H1 (cell line): ENCODE results near the gene CCNL2. TPM values are rescaled to one million over a fixed set of nuclear protein-coding genes. Genes with fewer than 3 reads are reported as not detected.

ENCODE experiments used
- CTCF ChIA-PET: fragments of 300-600 bp; sonication (Branson Sonifier 250); formaldehyde crosslinking; loops from one replicate; lab custom pipeline; 2021; ENCODE audit not compliant: partially characterized antibody; lab: Charles Lee
- POLR2A ChIA-PET: fragments of 300-600 bp; sonication (Branson Sonifier 250); formaldehyde crosslinking; loops from one replicate; lab custom pipeline; 2021; ENCODE audit warnings: inconsistent platforms; ENCODE audit not compliant: partially characterized antibody; lab: Charles Lee
- DNase-seq, 2 experiments: peaks; one replicate each; pipeline versions ENCODE4 v3.0.0 to v3.0.0-alpha.2; 2010 to 2022; ENCODE audit warnings: low spot score in 2 of 2, low read depth in 1 of 2, mixed read lengths in 1 of 2
- FAIRE-seq: peaks from 2 replicates; lab custom pipeline; 2011; peaks lifted over from hg19 to GRCh38; lab: Jason Lieb, UNC
- H2AFZ ChIP-seq: 2 replicates; pipeline ENCODE4 v1.8.1; 2012; ENCODE audit warnings: low read length, inconsistent platforms
- H2AK5ac ChIP-seq: 2 replicates; pipeline ENCODE4 v1.6.1; 2013; ENCODE audit warnings: low read depth, low read length
- H2BK120ac ChIP-seq: replicated peaks from 2 replicates; pipeline ENCODE3; 2013; ENCODE audit warnings: low read depth, low read length, inconsistent platforms
- H2BK12ac ChIP-seq: 2 replicates; pipeline ENCODE4 v1.6.1; 2013; ENCODE audit warnings: low read depth, low read length
- H2BK15ac ChIP-seq: 2 replicates; pipeline ENCODE4 v1.6.1; 2013; ENCODE audit warnings: low read length
- H2BK20ac ChIP-seq: 2 replicates; pipeline ENCODE4 v1.6.1; 2013; ENCODE audit warnings: low read length
- H2BK5ac ChIP-seq: 2 replicates; pipeline ENCODE4 v1.6.1; 2013; ENCODE audit warnings: low read depth, low read length
- H3K14ac ChIP-seq: 2 replicates; pipeline ENCODE4 v1.6.1; 2013; ENCODE audit warnings: inconsistent platforms; ENCODE audit not compliant: insufficient read length
- H3K18ac ChIP-seq: 2 replicates; pipeline ENCODE4 v1.6.1; 2013; ENCODE audit warnings: low read length; ENCODE audit errors: extremely low read depth
- H3K23ac ChIP-seq: 2 replicates; pipeline ENCODE4 v1.6.1; 2013; ENCODE audit warnings: inconsistent platforms; ENCODE audit not compliant: insufficient read length
- H3K23me2 ChIP-seq: 2 replicates; pipeline ENCODE4 v1.6.1; 2013; ENCODE audit warnings: low read depth, low read length
- H3K27ac ChIP-seq: 2 replicates; pipeline ENCODE4 v1.6.1; 2011; ENCODE audit warnings: low read depth, low read length, inconsistent platforms
- H3K27me3 ChIP-seq, 4 experiments: replicated peaks in 1 of 4; 1 replicate in 1 of 4; 2 replicates in 3 of 4; pipeline versions ENCODE4 v1.6.1 to v1.8.1; 2011 to 2013; ENCODE audit warnings: low read length in 3 of 4, mild to moderate bottlenecking in 3 of 4, inconsistent platforms in 2 of 4, mixed read lengths in 2 of 4, moderate library complexity in 1 of 4; ENCODE audit not compliant: control insufficient read depth in 3 of 4, insufficient read depth in 3 of 4; ENCODE audit errors: extremely low read depth in 1 of 4
- H3K36me3 ChIP-seq, 4 experiments: 2 replicates each; pipeline versions ENCODE4 v1.6.1 to v1.8.1; 2011 to 2013; ENCODE audit warnings: mild to moderate bottlenecking in 4 of 4, low read length in 3 of 4, moderate library complexity in 2 of 4, control low read depth in 1 of 4, inconsistent platforms in 1 of 4; ENCODE audit not compliant: insufficient read depth in 4 of 4, control insufficient read depth in 2 of 4
- H3K4ac ChIP-seq: replicated peaks from 2 replicates; pipeline ENCODE3; 2013; ENCODE audit warnings: low read length, low read depth, mixed read lengths, inconsistent platforms; ENCODE audit not compliant: insufficient read length
- H3K4me1 ChIP-seq, 4 experiments: replicated peaks in 1 of 4; 1 replicate in 1 of 4; 2 replicates in 3 of 4; pipeline versions ENCODE4 v1.6.1 to v1.8.1; 2011 to 2013; ENCODE audit warnings: low read length in 3 of 4, inconsistent platforms in 2 of 4, mixed read lengths in 1 of 4; ENCODE audit not compliant: insufficient read depth in 4 of 4, control insufficient read depth in 3 of 4
- H3K4me2 ChIP-seq, 2 experiments: 2 replicates each; pipeline versions ENCODE4 v1.6.1 to v1.8.1; 2011 to 2013; ENCODE audit warnings: low read depth in 2 of 2, low read length in 2 of 2, control low read depth in 1 of 2, inconsistent platforms in 1 of 2, mild to moderate bottlenecking in 1 of 2; ENCODE audit not compliant: insufficient read depth in 1 of 2
- H3K4me3 ChIP-seq, 4 experiments: fragments of 200-600, 300-600 bp in 1 of 4; sonication (generic), shearing (Covaris generic), sonication (Bioruptor Twin) in 1 of 4; 2 replicates each; pipeline versions ENCODE4 v1.5.1 to v1.8.1; 2011 to 2016; ENCODE audit warnings: low read length in 4 of 4, low read depth in 3 of 4, control low read depth in 2 of 4, inconsistent platforms in 2 of 4, mild to moderate bottlenecking in 2 of 4, mixed read lengths in 1 of 4, moderate library complexity in 1 of 4; ENCODE audit not compliant: insufficient read depth in 2 of 4; ENCODE audit errors: extremely low read depth in 1 of 4
- H3K56ac ChIP-seq: replicated peaks from 2 replicates; pipeline ENCODE3; 2013; ENCODE audit warnings: low read depth, mild to moderate bottlenecking, mixed read lengths, low read length, inconsistent platforms; ENCODE audit not compliant: insufficient read length
- H3K79me1 ChIP-seq: 2 replicates; pipeline ENCODE4 v1.6.1; 2013; ENCODE audit warnings: low read depth, low read length, control low read depth
- H3K79me2 ChIP-seq, 2 experiments: 2 replicates each; pipeline versions ENCODE4 v1.6.1 to v1.8.1; 2012 to 2013; ENCODE audit warnings: low read length in 2 of 2, mild to moderate bottlenecking in 2 of 2, inconsistent platforms in 1 of 2; ENCODE audit not compliant: insufficient read depth in 2 of 2, control insufficient read depth in 1 of 2
- H3K9ac ChIP-seq, 4 experiments: replicated peaks in 1 of 4; 1 replicate in 1 of 4; 2 replicates in 3 of 4; pipeline versions ENCODE4 v1.6.1 to v1.8.1; 2011 to 2013; ENCODE audit warnings: low read depth in 3 of 4, low read length in 3 of 4, control low read depth in 2 of 4, mild to moderate bottlenecking in 2 of 4, moderate library complexity in 2 of 4, inconsistent platforms in 1 of 4; ENCODE audit errors: extremely low read depth in 1 of 4
- H3K9me3 ChIP-seq, 2 experiments: 2 replicates each; pipeline versions ENCODE4 v1.6.1 to v1.8.1; 2012 to 2013; ENCODE audit warnings: mild to moderate bottlenecking in 2 of 2, moderate library complexity in 2 of 2, control low read depth in 1 of 2, inconsistent platforms in 1 of 2, low read depth in 1 of 2, low read length in 1 of 2, mixed read lengths in 1 of 2; ENCODE audit not compliant: insufficient read depth in 2 of 2
- H4K20me1 ChIP-seq, 2 experiments: replicated peaks in 1 of 2; 2 replicates each; pipeline versions ENCODE3 to v1.8.1; 2011 to 2013; ENCODE audit warnings: inconsistent platforms in 2 of 2, low read length in 2 of 2, mild to moderate bottlenecking in 1 of 2; ENCODE audit not compliant: insufficient read depth in 2 of 2, control insufficient read depth in 1 of 2
- H4K5ac ChIP-seq: 2 replicates; pipeline ENCODE4 v1.6.1; 2013; ENCODE audit warnings: low read length, low read depth, mixed read lengths, inconsistent platforms; ENCODE audit not compliant: insufficient read length
- H4K8ac ChIP-seq: 2 replicates; pipeline ENCODE4 v1.8.0; 2013; ENCODE audit warnings: mild to moderate bottlenecking, moderate library complexity, low read length, inconsistent platforms; ENCODE audit not compliant: insufficient read depth; ENCODE audit errors: extremely low read depth
- H4K91ac ChIP-seq: replicated peaks from 2 replicates; pipeline ENCODE3; 2013; ENCODE audit warnings: low read length, mixed read lengths, inconsistent platforms; ENCODE audit not compliant: insufficient read length
- CREB1 ChIP-seq: IDR thresholded peaks from 2 replicates; pipeline ENCODE4 v1.6.1; 2012; ENCODE audit warnings: inconsistent platforms
- EP300 ChIP-seq, 2 experiments: IDR thresholded peaks; 1 replicate in 1 of 2; 2 replicates in 1 of 2; pipeline ENCODE4 v1.6.1; 2011 to 2012; ENCODE audit warnings: low read depth in 2 of 2, low read length in 2 of 2, mild to moderate bottlenecking in 2 of 2, borderline replicate concordance in 1 of 2, inconsistent platforms in 1 of 2, moderate library complexity in 1 of 2
- GABPA ChIP-seq: IDR thresholded peaks from 2 replicates; pipeline ENCODE4 v1.6.1; 2011; ENCODE audit warnings: mild to moderate bottlenecking, low read length, moderate library complexity, borderline replicate concordance; ENCODE audit not compliant: insufficient read depth
- POU5F1 ChIP-seq: IDR thresholded peaks from 2 replicates; pipeline ENCODE4 v1.6.1; 2011; ENCODE audit warnings: low read depth, mild to moderate bottlenecking, low read length, moderate library complexity
- SAP30 ChIP-seq: fragments of 300-600 bp; sonication (generic); IDR thresholded peaks from 2 replicates; pipeline ENCODE4 v1.7.1; 2012; ENCODE audit warnings: low read length, moderate library complexity, mild to moderate bottlenecking, inconsistent platforms; ENCODE audit not compliant: insufficient read depth, insufficient replicate concordance
- SP1 ChIP-seq: IDR thresholded peaks from 2 replicates; pipeline ENCODE4 v1.6.1; 2011; ENCODE audit warnings: low read depth, low read length
- TBP ChIP-seq: IDR thresholded peaks from 2 replicates; pipeline ENCODE4 v1.6.1; 2011; ENCODE audit warnings: low read depth, low read length, improper control_type of control experiment
- WGBS, 2 experiments: shearing (Covaris generic) in 1 of 2; methylation state at CpG; one replicate each; pipeline versions ENCODE4 v1.1.6 to v1.1.7; 2013 to 2015; ENCODE audit warnings: low lambda C conversion rate in 2 of 2, mixed read lengths in 2 of 2, inconsistent platforms in 1 of 2, low coverage in 1 of 2, missing lambda C conversion rate in 1 of 2; ENCODE audit not compliant: insufficient replicate concordance in 2 of 2, insufficient coverage in 1 of 2, insufficient read length in 1 of 2; ENCODE audit errors: extremely low coverage in 1 of 2, missing lambda C conversion rate in 1 of 2; 5-methylcytosine and 5-hydroxymethylcytosine counted together
- polyA plus RNA-seq, 7 experiments: library from polyadenylated mRNA; depleted of rRNA in 3 of 7; stranded (reverse) in 5 of 7; unstranded in 2 of 7; fragments of >200 nt in 5 of 7; fragments of 200-250 nt in 2 of 7; gene quantifications; 1 replicate in 5 of 7; 2 replicates in 1 of 7; 4 replicates in 1 of 7; pipeline versions ENCODE4 v1.2.1 to v1.2.3, GENCODE V29; 2011 to 2013; ENCODE audit warnings: missing spikeins in 2 of 7, mixed read lengths in 2 of 7
- total RNA-seq: library from RNA; stranded (reverse); fragmentation: NEBNext Ultra II Directional; extraction: Animal tissue kit (Norgen Biotek cat#: 25700); gene quantifications from 2 replicates; pipeline ENCODE4 v1.2.1, GENCODE V29; 2021
- TF ChIP-seq, protein P1 (sequence below), 3 experiments: IDR thresholded peaks; 1 replicate in 2 of 3; 2 replicates in 1 of 3; pipeline versions ENCODE4 v1.5.1 to v1.6.1; 2011; ENCODE audit warnings: low read length in 3 of 3, mild to moderate bottlenecking in 3 of 3, inconsistent platforms in 2 of 3, low read depth in 1 of 3, moderate library complexity in 1 of 3; ENCODE audit not compliant: insufficient read depth in 1 of 3; ENCODE audit errors: control extremely low read depth in 1 of 3

CCNL2 gene
- total and polyA plus RNA-seq, 2 of the 8 experiments (the other 6 are each of a cell fraction or from before 2014, with no cell fraction given) = 79.8 to 120 TPM

DNA sequence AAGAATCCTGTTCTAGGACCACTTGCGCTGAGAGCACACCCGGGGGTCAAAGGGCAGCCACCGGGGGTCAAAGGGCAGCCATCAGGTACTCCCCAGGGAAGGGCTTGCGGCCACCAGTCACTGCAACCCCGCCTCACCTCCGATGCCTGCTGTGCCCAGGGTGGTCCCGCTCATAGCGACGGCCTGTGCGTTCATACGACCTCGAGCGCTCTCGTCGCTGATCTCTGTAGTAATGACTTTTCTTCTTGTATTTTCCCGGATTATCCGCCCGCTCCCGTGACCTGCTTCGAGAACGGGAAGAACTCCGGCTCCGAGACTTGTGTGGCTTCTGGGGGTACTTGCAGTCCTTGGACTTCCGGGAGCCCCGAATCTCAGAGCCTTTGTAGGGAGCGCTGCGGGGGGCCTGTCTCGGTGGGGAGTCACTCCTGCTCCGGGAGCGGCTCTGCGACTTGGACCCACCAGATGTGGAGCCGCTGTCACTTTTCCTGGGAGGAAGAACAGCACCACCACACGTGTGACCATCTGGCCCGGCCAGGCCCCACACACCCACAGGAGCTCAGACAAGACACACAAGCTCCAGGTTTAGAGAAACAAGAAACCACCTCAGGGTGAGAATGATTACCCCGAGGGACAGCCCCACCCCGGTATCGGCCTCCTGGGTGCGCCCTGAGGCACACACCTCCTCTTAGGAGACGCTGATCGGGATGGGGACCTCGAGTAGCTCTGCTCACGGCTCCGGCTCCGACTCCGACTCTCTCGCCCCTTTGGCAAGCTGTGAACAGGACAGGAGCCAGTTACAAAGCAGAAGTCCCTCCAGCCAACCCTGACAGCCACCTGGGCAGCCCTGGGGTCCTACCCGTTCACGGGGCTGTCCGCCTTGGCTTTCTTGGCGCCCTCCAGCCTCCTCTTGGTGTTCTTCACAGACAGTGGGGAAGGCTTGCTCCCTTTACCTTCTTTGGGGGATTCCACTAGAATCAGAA is 11.7 kb downstream of the CCNL2 start:
- Histone ChIP-seq H3K9ac (no peak overlapping the region), H3K79me1 (no peaks in the 10 kb centered on the region), H2BK5ac (no peak overlapping the region), H4K8ac (no peak overlapping the region), H3K14ac (no peak overlapping the region), H3K79me2 (0 out of 4 replicates have a peak, but pooled peaks cover 0 to under 1% of the 10 kb centered on the region in 2 experiments), H4K91ac (no peak overlapping the region), H3K27me3 (no peaks in the 10 kb centered on the region), H3K9me3 (no peaks in the 10 kb centered on the region), H3K27ac (no peak overlapping the region), H3K4me1 (no peaks in the 10 kb centered on the region; a peak in 2 of 7 replicates), H2AFZ (no peak overlapping the region), H3K23me2 (no peaks in the 10 kb centered on the region; the same call in 1 of the 2 replicates), H3K36me3 (peaks cover 45 to 72% (median 60%) of the 10 kb centered on the region in 4 experiments), H3K18ac (no peak overlapping the region), H2BK120ac (no peak overlapping the region), H2BK12ac (no peak overlapping the region), H2AK5ac (no peak overlapping the region), H3K56ac (no peak overlapping the region), H2BK15ac (no peak overlapping the region), H3K23ac (no peak overlapping the region), H4K5ac (no peak overlapping the region), H3K4me2 (no peak overlapping the region), H3K4ac (no peak overlapping the region), H2BK20ac (no peak overlapping the region), H3K4me3 (no peak overlapping the region), H4K20me1 (peaks cover 2 to 10% of the 10 kb centered on the region in 2 experiments)
- ChIA-PET CTCF (interaction anchor here (0.9 to 2.7 kb wide), 5 partner anchors 11 to 117 kb away, joined by 3 to 18 read pairs (median 4); partner anchors contain the start of gene CCNL2), POLR2A (interaction anchor here (1.3 to 33.4 kb wide), 4 partner anchors 3 to 111 kb away, joined by 3 to 719 read pairs (median 361); partner anchors contain the start of genes AURKAIP1, CCNL2 and MRPL20)
- DNase-seq (no peak), FAIRE-seq (no peak)
- 96% methylated on average over 42 of the region's 50 CpGs; no CpG with 5 or more reads in 1 of the 2 experiments for WGBS, 2 experiments
- TF ChIP-seq, protein P1, sequence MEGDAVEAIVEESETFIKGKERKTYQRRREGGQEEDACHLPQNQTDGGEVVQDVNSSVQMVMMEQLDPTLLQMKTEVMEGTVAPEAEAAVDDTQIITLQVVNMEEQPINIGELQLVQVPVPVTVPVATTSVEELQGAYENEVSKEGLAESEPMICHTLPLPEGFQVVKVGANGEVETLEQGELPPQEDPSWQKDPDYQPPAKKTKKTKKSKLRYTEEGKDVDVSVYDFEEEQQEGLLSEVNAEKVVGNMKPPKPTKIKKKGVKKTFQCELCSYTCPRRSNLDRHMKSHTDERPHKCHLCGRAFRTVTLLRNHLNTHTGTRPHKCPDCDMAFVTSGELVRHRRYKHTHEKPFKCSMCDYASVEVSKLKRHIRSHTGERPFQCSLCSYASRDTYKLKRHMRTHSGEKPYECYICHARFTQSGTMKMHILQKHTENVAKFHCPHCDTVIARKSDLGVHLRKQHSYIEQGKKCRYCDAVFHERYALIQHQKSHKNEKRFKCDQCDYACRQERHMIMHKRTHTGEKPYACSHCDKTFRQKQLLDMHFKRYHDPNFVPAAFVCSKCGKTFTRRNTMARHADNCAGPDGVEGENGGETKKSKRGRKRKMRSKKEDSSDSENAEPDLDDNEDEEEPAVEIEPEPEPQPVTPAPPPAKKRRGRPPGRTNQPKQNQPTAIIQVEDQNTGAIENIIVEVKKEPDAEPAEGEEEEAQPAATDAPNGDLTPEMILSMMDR (IDR thresholded peaks at IDR 0.05; ENCODE audit: control extremely low read depth in 1 of 3, insufficient read depth in 1 of 3, low read depth in 1 of 3, low read length in 3 of 3) = no peak
- no peak for TF ChIP-seq SAP30
- TF ChIP-seq GABPA = no peak
- TF ChIP-seq CREB1 = no peak
- TF ChIP-seq EP300 (IDR thresholded peaks at IDR 0.05; ENCODE audit: borderline replicate concordance in 1 of 2, low read depth in 2 of 2, low read length in 2 of 2) = no peak
- no peak for TF ChIP-seq POU5F1
- no peak for TF ChIP-seq TBP
- TF ChIP-seq SP1 = no peak
